ENCODE measurements around the gene WDR54.
"Not testable (repeated sequence)": the region's sequence is repeated elsewhere in the genome, so short reads cannot be mapped to it uniquely, and the experiment has no call there.

The WDR54 gene

DNA sequence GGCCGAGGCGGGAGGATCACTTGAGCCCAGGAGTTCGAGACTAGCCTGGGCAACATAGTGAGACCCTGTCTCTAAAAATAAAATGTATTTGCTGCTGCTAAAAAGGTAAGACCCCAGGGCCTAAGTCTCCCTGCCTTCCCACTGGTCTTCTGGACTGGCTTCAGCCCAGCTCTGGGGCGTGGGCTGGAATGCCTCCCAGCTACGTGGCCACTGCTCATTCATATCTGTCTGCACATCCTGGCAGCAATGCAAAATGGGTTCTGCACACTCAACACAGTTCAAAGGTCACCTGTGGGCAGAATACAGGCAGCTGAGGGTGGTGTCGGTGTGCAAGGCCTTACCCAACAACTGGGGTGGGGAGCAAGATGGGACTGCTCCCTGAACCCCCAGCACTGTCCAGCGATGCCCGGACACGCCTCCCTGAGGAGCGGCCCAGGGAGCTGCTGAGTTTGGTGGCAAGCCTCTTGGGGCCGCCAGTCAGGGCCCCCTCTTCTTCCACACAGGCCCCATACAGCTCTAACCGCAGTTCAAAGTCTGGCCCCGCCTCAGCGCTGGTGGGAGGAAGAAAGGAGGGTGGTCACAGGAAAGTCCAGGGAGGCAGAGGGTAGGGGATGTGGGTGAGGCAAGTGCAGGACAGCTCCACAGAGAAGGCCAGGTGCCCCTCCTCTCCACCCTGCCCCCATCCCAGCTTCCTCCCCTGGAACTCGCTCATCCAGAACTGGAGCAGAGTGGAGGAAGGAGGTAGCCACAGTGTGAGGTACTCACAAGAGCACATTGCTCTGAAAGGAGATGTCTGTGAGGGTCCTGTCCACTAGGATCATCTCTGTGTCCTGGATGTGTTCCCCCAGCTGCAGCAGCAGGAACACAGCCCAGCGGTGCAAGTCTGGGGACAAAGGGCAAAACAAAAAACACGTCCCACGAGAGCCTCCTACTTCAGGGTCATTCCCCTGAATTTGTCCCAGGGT is 8.2 kb downstream of the WDR54 start:
- DNase-seq (ENCODE audit: low read depth in 3 of 3) = no peak

DNA sequence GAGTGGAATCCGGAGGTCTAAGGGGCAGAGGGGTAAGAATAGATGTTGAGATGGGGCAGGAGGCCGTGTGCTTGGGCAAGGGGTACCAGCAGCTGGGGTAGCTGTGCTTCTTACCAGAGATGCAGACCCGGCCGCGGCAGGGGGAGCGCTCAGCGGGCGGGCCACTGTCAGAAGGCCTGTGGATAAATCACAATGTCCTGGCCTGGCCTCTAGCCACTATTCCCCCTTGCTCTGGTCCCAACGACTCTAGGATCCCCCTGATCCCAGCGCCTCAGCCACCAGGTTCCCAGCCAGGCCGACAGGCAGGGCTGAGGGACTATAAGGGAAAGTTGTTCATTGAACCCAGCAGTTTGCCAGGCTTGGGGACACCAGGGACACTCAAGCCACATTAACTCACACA is 9.0 kb downstream of the WDR54 start:
- no peak for DNase-seq (ENCODE audit: low read depth in 3 of 3)

DNA sequence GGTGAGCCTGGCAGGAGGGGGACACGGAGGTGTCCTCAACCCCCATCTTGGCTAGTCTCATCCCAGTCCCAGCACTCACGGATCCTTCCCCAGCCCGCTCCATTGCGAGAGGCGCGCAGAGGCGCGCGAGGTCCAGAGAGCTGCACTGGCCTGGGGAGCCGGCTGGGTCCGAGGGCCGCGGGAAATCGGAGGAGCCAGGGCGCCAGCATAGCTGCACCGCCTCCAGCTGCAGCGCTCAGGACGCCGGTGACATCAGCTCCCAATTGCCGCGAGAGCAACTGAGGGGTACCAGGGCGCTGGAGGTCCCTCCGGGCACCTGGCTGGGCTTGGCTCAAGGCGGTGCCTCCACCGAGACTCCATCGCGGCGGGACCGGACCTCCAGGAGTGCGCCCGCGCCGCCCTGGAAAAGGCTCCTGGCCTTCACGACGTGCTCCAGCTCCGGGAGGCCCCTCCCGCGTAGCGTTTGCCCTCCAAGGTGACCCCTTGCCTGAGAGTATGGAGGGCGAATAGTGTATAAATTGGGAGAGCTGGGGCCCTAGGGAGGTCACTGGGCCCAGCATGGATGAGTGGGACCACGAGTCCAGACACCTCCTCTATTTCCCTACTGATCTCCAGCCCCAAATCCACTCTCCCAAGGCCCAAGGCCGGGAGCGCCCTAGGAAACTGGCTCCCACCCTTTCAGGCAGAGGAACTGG is 14.7 kb downstream of the WDR54 start:
- DNase-seq (ENCODE audit: low read depth in 3 of 3) = no peak

DNA sequence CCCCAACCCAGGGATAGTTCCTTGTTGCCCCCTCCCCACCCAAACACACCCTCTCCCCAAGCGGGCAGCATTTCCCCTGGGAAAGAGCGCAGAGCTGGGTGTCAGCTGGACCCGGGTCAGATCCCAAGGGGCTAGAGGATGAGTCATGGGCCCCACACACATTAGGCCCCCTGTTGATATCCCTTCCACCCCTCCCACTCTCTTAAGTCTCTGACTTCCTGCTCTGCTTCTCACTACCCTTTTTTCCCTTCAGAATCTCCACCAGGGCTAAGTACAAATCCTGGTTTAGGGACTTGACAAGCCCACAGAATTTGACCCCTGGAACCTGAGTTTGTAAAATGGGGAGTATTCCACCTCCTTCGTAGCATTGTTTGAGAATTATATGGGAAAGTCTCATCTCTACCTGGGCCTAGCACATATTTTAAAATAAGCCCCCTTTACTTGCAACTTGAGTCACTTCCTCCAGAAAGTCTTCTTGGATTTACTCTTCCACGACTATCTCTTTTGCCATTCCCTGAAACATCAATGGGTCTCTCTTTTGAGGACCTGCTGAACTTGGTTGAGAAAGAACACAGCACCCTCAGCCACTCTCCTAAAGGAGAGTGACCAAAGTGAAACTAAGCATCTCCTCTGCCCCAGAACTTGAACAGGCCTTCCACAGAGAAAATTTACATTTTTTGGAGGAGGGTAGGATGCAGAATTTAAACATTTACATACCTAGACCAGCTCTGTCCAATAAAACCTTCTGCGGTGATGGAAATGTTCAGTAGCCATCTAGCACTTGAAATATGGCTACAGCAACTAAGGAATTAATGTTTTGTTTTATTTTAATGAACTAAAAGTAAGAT is 15.5 kb downstream of the WDR54 start:
- DNase-seq (ENCODE audit: low read depth in 3 of 3) = no peak

DNA sequence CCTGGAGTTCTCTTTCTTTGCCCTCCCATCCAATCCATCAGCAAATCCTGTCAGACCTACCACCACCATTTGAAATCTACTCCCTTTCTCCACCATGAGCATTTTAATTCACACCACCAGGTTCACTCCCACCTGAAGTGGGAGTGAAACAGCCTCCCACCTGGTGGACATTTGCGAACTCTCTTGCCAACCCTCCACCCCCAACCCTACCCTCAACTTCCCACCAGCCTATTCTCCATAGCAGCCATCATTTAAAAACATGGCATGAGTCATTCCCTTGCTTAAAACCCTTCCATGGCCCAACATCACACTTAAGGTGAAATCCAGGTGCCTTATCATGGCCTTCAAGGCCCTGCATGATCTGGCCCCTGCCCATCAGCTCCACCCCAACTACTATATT is 16.7 kb downstream of the WDR54 start:
- no peak for DNase-seq (ENCODE audit: low read depth in 3 of 3)

DNA sequence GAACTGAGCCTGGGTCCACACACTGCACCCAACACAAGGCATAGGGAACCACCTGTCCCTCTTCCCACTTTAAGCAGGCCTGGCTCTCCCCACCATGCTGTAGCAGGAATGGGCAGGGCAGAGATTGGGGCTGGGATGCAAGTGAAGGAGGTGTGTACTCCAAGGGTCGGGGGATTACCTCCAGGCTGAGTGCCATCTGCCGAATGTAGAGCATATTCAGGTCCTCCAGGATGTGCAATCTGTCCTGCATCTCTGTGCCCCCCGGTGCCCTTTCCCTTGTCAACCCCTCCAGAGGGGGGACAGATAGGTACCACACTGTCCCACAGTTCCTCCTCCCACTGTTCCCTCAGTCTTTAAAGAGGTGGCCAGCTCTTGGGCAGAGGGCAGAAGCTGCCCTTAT is 17.8 kb downstream of the WDR54 start:
- DNase-seq (ENCODE audit: low read depth in 3 of 3) = no peak

DNA sequence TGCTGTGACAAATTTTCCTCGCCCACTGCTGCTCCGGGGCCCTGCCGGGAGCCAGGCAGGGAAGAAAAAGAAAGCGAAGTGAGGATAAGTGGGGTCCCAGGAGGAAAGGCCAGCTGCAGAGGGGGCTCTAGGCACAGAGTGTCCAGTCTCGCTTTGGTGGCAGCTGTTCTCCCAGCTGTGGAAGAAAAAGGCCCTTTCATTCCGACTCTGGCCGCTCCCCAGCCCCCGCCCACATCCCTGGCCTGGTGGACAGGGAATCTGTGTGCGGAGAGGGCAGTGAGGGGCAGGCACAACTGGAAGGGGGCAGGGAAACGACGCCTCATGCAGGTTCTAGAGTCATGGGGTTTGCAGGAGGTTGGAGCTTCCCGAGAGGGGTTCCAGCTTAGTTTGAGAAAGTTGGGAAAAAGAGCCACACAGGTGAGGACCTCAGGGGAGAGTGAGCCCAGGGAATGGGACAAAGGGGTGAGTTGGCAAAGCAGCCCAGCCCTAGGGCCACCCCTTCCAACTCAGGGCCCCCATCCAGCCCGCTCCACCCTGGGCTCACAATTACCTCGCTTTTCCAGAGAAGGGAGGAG is 18.4 kb downstream of the WDR54 start:
- DNase-seq (ENCODE audit: low read depth in 3 of 3) = no peak

DNA sequence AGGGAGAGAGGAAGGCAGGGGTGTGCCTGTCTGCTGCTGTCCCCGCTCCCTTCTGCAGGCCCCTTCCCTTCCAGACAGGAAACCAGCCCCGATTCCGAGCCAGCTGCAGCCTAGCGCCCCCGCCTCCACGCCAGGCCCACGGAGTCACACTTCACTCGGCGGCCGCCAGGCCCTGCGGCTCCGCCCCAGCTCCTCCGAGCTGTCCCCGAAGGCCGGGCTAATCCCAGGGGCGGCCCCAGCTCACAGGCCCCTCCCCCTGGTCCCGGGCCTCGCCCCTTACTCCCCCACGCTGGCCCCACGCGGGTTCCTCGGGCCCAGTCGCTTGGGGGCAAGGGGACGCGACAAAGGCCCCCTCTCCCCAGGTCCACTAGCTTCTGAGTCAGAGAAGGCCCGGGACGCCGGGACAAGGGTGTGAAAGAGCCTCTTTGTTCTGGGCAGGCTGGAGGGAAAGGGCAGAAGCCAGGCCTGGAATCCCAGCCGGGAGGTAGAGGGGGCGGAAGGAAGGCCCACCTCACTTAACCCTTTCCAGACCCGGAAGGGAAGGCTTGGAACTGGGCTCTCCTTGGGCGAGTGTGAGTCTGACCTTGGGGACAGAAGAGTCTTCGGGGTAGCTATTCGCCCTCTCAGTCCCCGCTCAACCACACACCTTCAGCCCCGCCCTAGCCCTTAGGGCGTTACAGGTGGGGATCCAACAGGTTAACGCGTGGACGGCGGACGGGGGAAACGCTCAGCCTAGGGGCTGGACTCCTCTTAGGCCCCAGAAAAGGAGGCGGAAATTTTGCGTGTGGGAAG is 19.0 kb downstream of the WDR54 start:
- peak in 1 of 3 experiments; percentile 27 for DNase-seq (ENCODE audit: low read depth in 3 of 3)

DNA sequence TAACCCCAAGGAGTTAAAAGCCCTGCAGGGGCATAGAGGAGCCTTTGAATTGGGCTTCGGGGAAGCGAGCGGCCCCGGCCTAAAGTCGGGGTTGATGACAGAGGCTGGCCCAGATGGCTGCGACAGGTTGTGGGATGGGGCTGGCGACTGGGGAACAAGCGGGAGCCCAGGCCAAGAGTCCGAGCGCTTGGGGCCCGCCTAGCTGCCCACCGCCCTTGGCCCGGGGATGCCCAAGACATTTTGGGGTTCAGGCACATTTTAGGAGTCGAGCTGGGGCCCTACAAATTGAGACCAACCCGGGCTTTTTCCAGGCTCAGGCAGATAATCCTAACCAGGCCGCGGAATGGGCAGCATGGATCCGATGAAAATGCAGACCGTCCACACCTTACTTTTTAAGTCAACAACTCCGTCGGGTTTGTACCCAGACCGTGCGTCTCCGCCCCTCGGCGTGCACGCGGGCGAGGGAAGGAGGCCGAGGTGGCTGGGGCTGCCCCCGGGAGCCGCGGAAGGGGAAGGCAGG is 19.7 kb downstream of the WDR54 start:
- DNase-seq (ENCODE audit: low read depth in 3 of 3) = no peak

DNA sequence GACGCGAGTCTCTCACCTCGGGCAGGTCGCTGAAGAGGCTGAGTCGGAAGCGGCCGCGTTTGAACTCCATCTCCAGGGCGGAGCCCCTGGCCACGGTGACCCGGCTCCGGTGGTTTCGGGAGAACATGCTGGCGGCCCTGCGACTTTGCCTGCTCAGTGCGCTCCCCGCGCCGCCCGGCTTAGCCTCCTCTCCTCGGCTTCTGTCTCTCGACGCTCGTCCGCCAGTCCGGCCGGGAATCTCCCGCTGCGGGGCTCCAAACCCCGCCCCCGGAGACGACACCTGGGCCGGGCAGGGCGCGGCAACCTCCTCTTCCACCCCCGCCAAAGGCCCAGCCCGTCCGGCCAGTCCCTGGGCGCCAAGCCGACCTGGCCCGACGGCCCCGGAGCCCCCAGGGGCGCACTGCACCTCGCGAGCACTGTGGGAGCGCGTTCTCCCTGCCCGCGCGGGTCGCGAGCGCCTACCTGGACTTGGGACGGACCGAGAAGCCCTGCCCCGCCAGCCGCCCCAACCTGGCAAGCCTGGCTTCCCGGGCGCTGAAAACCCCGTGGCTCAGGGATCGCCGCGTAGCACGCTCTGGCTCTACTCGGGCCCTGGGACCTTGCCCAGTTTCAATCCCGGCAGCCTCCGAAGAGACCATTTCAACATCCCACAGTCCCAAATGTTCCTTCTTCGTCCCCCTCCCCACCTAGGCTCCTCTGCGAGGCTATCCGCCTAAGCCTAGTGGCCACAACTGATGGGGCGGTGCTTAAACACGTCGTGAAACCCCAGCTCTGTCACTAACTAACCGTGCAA is 20.4 kb downstream of the WDR54 start, which contains the start of gene RTKN:
TSS of gene RTKN (minus strand) at position 248 of the 793 bp plus-strand sequence. CDS start at position 127, 121 bp downstream.
- DNase-seq (ENCODE audit: low read depth in 3 of 3) = no peak

DNA sequence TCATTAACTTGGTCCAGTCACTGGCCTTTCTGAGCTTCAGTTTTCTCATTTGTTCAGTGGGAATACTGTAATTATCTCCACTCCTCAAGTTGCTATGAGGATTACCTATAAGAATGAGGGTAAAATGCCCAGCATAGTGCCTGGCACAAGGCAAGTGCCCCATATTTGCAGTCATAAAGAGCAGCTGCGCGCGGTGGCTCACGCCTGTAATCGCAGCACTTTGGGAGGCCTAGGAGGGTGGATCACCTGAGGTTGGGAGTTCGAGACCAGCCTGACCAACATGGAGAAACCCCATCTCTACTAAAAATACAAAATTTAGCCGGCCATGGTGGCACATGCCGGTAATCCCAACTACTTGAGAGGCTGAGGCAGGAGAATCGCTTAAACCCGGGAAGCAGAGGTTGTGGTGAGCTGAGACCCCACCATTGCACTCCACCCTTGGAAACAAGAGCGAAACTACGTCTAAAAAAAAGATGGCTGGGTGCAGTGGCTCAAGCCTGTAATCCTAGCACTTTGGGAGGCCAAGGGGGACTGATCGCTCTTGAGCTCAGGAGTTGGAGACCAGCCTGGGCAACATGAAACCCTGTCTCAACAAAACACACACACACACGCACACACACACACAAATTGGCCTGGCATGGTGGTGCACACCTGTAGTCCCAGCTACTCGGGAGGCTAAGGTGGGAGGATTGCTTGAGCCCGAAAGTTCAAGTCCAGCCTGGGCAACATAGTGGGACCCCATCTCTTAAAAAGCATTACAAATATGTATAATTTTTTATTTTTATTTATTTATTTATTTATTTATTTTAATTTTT is 21.2 kb downstream of the WDR54 start:
- not testable (repeated sequence) for DNase-seq (ENCODE audit: low read depth in 3 of 3)

DNA sequence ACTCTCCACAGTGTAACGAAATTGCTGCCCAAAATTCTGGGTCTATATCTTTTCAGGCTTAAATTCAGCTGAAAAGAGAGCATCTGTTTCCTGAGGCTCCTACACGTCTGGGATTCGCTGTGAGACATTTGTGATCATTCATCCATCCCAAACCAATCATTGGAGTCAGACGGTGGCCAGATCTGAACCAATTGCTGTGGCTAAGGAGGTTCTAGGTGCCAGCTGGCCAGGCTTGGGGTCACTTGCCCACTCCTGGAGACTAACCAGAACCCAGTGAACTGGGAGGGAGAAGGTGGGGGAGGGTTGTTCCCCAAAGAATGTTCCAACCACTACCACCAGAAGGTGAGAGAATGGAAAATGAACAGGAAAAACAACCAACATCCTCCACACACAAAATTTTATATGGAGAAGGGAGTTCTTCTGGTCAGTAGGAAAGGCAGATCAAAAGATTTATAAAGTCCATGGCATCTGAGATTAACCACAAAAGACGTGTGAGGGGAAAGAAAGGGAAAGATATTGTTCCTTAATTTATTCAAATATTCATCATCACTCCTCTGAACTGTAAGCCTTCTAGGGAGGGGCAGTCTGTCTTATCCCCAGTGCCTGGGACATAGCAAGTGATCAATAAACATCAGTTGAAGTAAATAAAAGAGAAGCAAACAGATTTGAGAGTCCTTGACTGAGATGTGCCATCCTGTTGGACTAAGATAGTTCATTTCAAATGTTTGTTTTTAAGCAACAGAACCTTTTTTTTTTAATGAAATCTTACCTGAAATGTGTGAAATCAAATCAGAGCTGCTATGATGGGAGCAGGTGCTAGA is 23.2 kb downstream of the WDR54 start:
- no peak for DNase-seq (ENCODE audit: low read depth in 3 of 3)

DNA sequence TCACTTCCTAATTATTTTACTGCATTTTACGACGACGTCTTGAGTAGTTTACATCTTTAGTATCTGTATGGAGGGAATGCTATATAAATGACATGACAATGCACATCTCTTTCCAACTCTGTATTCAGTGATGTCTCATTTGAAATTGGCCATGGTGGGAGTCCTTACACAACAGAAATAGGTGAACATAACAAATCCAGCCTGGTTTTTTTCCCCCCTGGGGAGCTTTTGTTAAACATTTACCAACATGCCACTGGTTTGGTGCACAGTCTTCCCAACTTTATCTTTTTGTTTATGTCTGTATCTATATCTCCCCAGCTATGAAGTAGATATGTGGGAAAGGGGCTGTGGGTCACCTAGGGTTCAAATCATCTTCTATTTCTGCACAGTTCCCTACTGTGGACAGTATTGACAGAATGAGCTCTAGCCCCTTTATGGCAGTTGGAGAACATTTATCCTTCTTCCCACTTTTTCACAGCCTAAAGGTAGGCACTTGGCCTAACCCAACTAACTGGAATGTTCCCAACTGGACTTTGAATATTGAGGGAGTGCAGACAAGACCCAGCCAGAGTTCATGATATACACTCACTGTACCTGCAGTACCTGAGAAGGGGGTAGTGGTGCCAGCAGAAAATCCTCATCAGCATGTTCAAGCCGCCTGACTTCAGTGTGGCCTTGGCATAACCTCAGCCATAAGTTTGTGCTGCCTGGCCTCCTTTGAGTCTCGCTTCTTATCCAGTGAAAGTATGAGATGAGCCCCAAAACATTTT is 25.9 kb downstream of the WDR54 start:
- no peak for DNase-seq (ENCODE audit: low read depth in 3 of 3)

DNA sequence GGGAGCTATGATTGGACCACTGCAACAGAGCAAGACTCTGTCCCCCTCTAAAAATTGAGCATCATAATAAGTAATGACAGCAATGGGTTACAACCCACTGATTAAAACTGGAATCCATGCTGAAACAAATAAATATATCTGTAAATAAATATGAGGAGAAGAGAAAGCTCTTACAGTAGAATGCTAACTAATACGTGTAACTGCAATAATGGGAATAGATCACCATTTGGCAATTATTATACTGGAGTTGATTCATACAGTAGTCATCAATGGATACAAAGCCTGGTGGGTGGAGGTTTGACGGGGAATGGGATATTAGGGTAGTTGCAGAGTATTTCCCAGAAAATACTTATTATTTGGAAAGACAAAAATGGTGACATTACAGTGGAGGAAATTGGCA is 27.2 kb downstream of the WDR54 start:
- no peak for DNase-seq (ENCODE audit: low read depth in 3 of 3)

DNA sequence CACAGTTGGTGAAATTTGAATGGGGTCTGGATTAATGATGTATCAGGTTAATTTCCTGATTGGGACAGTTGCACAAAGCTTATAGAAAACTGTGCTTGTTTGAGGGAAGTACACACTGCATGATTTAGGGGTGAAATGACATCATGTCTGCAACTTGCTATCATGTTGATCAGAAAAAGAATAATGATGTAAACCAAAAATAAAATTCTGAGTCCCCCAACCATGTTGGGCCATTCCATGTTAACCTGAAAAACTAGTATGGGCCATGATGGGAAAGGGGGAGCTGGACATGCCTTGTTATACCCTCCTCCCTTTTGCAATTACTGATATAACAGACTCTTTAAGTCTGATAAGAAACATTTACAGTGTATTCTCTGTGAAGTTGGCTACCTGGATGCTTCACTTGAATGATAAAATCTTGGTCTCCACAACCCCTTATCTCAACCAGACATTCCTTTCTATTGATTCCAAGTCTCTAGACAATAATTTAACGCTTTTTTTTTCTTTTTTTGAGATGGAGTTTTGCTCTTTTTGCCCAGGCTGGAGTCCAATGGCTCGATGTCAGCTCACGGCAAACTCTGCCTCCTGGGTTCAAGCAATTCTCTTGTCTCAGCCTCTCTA is 29.1 kb downstream of the WDR54 start:
- DNase-seq (ENCODE audit: low read depth in 3 of 3) = no peak

DNA sequence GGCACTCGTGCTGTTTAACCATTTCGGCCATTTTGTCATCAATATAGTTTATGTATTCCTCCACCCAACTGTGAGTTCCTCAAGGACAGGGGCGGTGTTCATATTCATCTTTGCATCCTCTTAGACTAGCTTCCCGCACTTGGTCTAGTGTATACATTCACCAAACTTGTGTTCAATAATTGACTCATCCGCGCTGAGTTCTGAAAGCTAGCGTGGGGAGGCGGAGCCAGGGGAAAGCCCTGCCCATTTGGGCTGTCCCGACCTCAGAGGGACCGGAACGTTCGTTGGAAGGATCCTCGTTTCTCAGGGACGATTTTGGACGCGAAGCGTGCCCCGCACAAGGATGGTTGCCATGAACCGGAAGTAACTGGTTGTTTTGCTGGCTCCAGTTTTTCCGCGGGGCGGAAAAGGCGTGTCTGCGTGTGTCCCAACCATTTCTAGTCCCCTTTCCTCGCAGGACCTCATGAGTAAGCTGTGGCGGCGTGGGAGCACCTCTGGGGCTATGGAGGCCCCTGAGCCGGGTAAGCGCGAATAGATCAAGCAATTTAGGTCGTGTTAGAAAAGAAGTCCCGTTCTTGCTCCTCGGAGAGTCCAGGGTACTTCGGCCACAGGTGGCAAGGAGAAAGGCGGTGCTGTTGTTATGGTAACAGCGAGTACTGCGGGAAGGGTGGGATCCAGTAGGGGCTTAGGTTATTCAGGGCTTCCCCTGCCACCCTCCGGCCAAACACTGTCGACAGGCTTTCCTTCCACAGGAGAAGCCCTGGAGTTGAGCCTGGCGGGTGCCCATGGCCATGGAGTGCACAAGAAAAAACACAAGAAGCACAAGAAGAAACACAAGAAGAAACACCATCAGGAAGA is 33.4 kb downstream of the WDR54 start, which contains the start of gene INO80B:
TSS of gene INO80B (plus strand) at position 434 of the 858 bp plus-strand sequence. CDS start at position 464, 30 bp downstream.
- peak; percentile 88 to 97 (median 97) for DNase-seq (ENCODE audit: low read depth in 3 of 3)

Data from stimulated activated CD4-positive, alpha-beta T cell treated with anti-CD3 and anti-CD28 coated beads, TNF-alpha, amount 100 ng/mL, for 4 hours (primary cell).